ENCODE measurements around the gene GNAS.
"Not testable (repeated sequence)": the region's sequence is repeated elsewhere in the genome, so short reads cannot be mapped to it uniquely, and the experiment has no call there.

GNAS gene

GRCh38 chr20:58923117-58923712 is 70.7 kb downstream of the GNAS start:
- DNase-seq (ENCODE audit: low read depth in 1 of 2, low spot score in 1 of 2), result no peak

- no peak for DNase-seq (ENCODE audit: low read depth in 1 of 2, low spot score in 1 of 2)
Observed at GRCh38 chr20:58926802-58927489, 74.4 kb downstream of the GNAS start.

GRCh38 chr20:58927490-58928061 is 75.1 kb downstream of the GNAS start:
- no peak for DNase-seq (ENCODE audit: low read depth in 1 of 2, low spot score in 1 of 2)

- DNase-seq (ENCODE audit: low read depth in 1 of 2, low spot score in 1 of 2), result no peak
Observed at GRCh38 chr20:58930496-58930895, 78.0 kb downstream of the GNAS start.

GRCh38 chr20:58932170-58932569 is 79.7 kb downstream of the GNAS start:
- DNase-seq (ENCODE audit: low read depth in 1 of 2, low spot score in 1 of 2), result no peak

GRCh38 chr20:58938078-58938477 is 85.6 kb downstream of the GNAS start:
- DNase-seq (ENCODE audit: low read depth in 1 of 2, low spot score in 1 of 2), result no peak

- DNase-seq (ENCODE audit: low read depth in 1 of 2, low spot score in 1 of 2), result no peak
Observed at GRCh38 chr20:58938541-58938940, 86.0 kb downstream of the GNAS start.

- DNase-seq (ENCODE audit: low read depth in 1 of 2, low spot score in 1 of 2), result no peak
Observed at GRCh38 chr20:58941471-58941870, 89.0 kb downstream of the GNAS start.

GRCh38 chr20:58942549-58942948 is 90.0 kb downstream of the GNAS start:
- no peak for DNase-seq (ENCODE audit: low read depth in 1 of 2, low spot score in 1 of 2)

GRCh38 chr20:58944610-58945009 is 92.1 kb downstream of the GNAS start:
- no peak for DNase-seq (ENCODE audit: low read depth in 1 of 2, low spot score in 1 of 2)

GRCh38 chr20:58945965-58946631 is 93.6 kb downstream of the GNAS start:
- no peak for DNase-seq (ENCODE audit: low read depth in 1 of 2, low spot score in 1 of 2)

GRCh38 chr20:58947797-58948388 is 95.4 kb downstream of the GNAS start:
- DNase-seq (ENCODE audit: low read depth in 1 of 2, low spot score in 1 of 2), result not testable (repeated sequence)

- no peak for DNase-seq (ENCODE audit: low read depth in 1 of 2, low spot score in 1 of 2)
Observed at GRCh38 chr20:58950603-58951002, 98.1 kb downstream of the GNAS start.

GRCh38 chr20:58953050-58953449 is 100.5 kb downstream of the GNAS start:
- no peak for DNase-seq (ENCODE audit: low read depth in 1 of 2, low spot score in 1 of 2)

GRCh38 chr20:58956078-58956477 is 103.6 kb downstream of the GNAS start:
- DNase-seq (ENCODE audit: low read depth in 1 of 2, low spot score in 1 of 2), result no peak

- DNase-seq (ENCODE audit: low read depth in 1 of 2, low spot score in 1 of 2), result no peak
Observed at GRCh38 chr20:58959652-58960051, 107.1 kb downstream of the GNAS start.

All from stimulated activated CD4-positive, alpha-beta T cell treated with anti-CD3 and anti-CD28 coated beads, Interleukin-15, amount 100 ng/mL, for 1 hour (primary cell).